ENCODE measurements around the gene C10orf71. TPM values are rescaled to one million over a fixed set of nuclear protein-coding genes. Genes with fewer than 3 reads are reported as not detected.

Gene C10orf71
- total and polyA plus RNA-seq, 2 of the 8 experiments (the other 6 are each of a cell fraction or from before 2014, with no cell fraction given) = not detected

DNA sequence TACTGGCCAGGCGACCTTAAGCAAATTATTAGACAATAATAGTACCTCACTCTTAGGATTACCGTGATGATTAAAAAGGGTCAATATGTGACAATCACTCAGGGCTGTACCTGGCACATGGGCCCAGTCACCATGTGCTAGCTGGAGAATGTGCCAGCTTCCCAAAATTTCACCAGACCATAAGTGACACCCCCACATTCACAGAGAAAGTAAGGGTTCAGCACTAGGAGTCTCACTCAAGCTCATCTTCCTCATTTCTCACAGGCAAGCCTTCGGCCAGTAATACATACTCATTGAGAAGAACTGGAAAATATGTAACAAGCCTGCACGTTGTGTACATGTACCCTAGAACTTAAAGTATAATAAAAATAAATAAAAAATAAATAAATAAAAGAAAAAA, 22.4 kb upstream of the C10orf71 start:
- H2BK12ac ChIP-seq (ENCODE audit: low read depth, low read length) = no peak overlapping the region
- H4K5ac ChIP-seq (ENCODE audit: insufficient read length, low read depth, low read length) = no peak overlapping the region
- no peak overlapping the region for H3K4me2 ChIP-seq (ENCODE audit: insufficient read depth in 1 of 2, low read depth in 2 of 2, low read length in 2 of 2)
- no peak overlapping the region for H3K23ac ChIP-seq (ENCODE audit: insufficient read length)
- 95% methylated on average over 4 of the region's 4 CpGs; no CpG with 5 or more reads in 1 of the 2 experiments for WGBS, 2 experiments (ENCODE audit: extremely low coverage in 1 of 2, insufficient coverage in 1 of 2, insufficient read length in 1 of 2, insufficient replicate concordance in 2 of 2, low coverage in 1 of 2, low lambda C conversion rate in 2 of 2, missing lambda C conversion rate in 1 of 2)
- no peak for DNase-seq (ENCODE audit: low read depth in 1 of 2, low spot score in 2 of 2)
- no peak overlapping the region for H3K9ac ChIP-seq (replicated peaks in 1 of 4; ENCODE audit: extremely low read depth in 1 of 4, low read depth in 3 of 4, low read length in 3 of 4)
- no peak overlapping the region for H3K4ac ChIP-seq (replicated peaks; ENCODE audit: insufficient read length, low read depth, low read length)
- no peak overlapping the region for H2BK20ac ChIP-seq (ENCODE audit: low read length)
- H3K27ac ChIP-seq (ENCODE audit: low read depth, low read length) = no peak overlapping the region
- no peak overlapping the region for H4K8ac ChIP-seq (ENCODE audit: extremely low read depth, insufficient read depth, low read length)
- no peak overlapping the region for H2BK15ac ChIP-seq (ENCODE audit: low read length)
- no peak overlapping the region for H3K18ac ChIP-seq (ENCODE audit: extremely low read depth, low read length)
- H3K56ac ChIP-seq (replicated peaks; ENCODE audit: insufficient read length, low read depth, low read length) = no peak overlapping the region
- no peak overlapping the region for H2AFZ ChIP-seq (ENCODE audit: low read length)
- H2BK120ac ChIP-seq (replicated peaks; ENCODE audit: low read depth, low read length) = no peak overlapping the region
- H3K36me3 ChIP-seq (ENCODE audit: control insufficient read depth in 2 of 4, insufficient read depth in 4 of 4, low read length in 3 of 4) = no peaks in the 10 kb centered on the region
- no peak overlapping the region for H4K91ac ChIP-seq (replicated peaks; ENCODE audit: insufficient read length, low read length)
- H3K79me1 ChIP-seq (ENCODE audit: low read depth, low read length) = no peaks in the 10 kb centered on the region
- no peak for FAIRE-seq
- no peaks in the 10 kb centered on the region for H4K20me1 ChIP-seq (replicated peaks in 1 of 2; ENCODE audit: control insufficient read depth in 1 of 2, insufficient read depth in 2 of 2, low read length in 2 of 2)
- no peaks in the 10 kb centered on the region for H3K23me2 ChIP-seq (ENCODE audit: low read depth, low read length)
- no peaks in the 10 kb centered on the region for H3K9me3 ChIP-seq (ENCODE audit: insufficient read depth in 2 of 2, low read depth in 1 of 2, low read length in 1 of 2)
- H2BK5ac ChIP-seq (ENCODE audit: low read depth, low read length) = no peak overlapping the region
- no peak overlapping the region for H3K14ac ChIP-seq (ENCODE audit: insufficient read length)
- H2AK5ac ChIP-seq (ENCODE audit: low read depth, low read length) = no peak overlapping the region
- no peaks in the 10 kb centered on the region for H3K4me1 ChIP-seq (replicated peaks in 1 of 4; ENCODE audit: control insufficient read depth in 3 of 4, insufficient read depth in 4 of 4, low read length in 3 of 4)
- no peaks in the 10 kb centered on the region for H3K27me3 ChIP-seq (replicated peaks in 1 of 4; ENCODE audit: control insufficient read depth in 3 of 4, extremely low read depth in 1 of 4, insufficient read depth in 3 of 4, low read length in 3 of 4)
- H3K79me2 ChIP-seq (ENCODE audit: control insufficient read depth in 1 of 2, insufficient read depth in 2 of 2, low read length in 2 of 2) = no peaks in the 10 kb centered on the region
- no peak overlapping the region for H3K4me3 ChIP-seq (ENCODE audit: extremely low read depth in 1 of 4, insufficient read depth in 2 of 4, low read depth in 3 of 4, low read length in 4 of 4)
- CTCF ChIA-PET (ENCODE audit: partially characterized antibody) = interaction anchor here (0.9 to 1.5 kb wide), 3 partner anchors 10 to 119 kb away, joined by 3 to 5 read pairs (median 4); no protein-coding TSS in a partner anchor
- POLR2A ChIA-PET (ENCODE audit: partially characterized antibody) = no interaction called here
- TF ChIP-seq ZNF274 (IDR thresholded peaks at IDR 0.05; ENCODE audit: borderline replicate concordance, extremely low read depth, low read length) (no peak), BACH1 (IDR thresholded peaks at IDR 0.05; ENCODE audit: low read length) (no peak), EGR1 (IDR thresholded peaks at IDR 0.05; ENCODE audit: borderline replicate concordance, low read depth, low read length) (no peak), SIRT6 (IDR thresholded peaks at IDR 0.05; ENCODE audit: low read length) (no peak), TCF12 (IDR thresholded peaks at IDR 0.05; ENCODE audit: low read depth, low read length) (no peak), SAP30 (IDR thresholded peaks at IDR 0.05; ENCODE audit: insufficient read depth, insufficient replicate concordance, low read length) (no peak), CHD2 (IDR thresholded peaks at IDR 0.05; ENCODE audit: low read length) (no peak), FOSL1 (IDR thresholded peaks at IDR 0.05; ENCODE audit: insufficient read depth, low read depth, low read length) (no peak), RXRA (IDR thresholded peaks at IDR 0.05; ENCODE audit: insufficient read depth, low read depth, low read length) (no peak), PHF8 (conservative IDR thresholded peaks at IDR 0.05; ENCODE audit: low read depth, low read length) (no peak), EP300 (IDR thresholded peaks at IDR 0.05; ENCODE audit: borderline replicate concordance in 1 of 2, low read depth in 2 of 2, low read length in 2 of 2) (no peak)
- TF ChIP-seq, protein P1, sequence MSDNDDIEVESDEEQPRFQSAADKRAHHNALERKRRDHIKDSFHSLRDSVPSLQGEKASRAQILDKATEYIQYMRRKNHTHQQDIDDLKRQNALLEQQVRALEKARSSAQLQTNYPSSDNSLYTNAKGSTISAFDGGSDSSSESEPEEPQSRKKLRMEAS (IDR thresholded peaks at IDR 0.05) = no peak
- TF ChIP-seq, protein P2, sequence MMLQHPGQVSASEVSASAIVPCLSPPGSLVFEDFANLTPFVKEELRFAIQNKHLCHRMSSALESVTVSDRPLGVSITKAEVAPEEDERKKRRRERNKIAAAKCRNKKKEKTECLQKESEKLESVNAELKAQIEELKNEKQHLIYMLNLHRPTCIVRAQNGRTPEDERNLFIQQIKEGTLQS (IDR thresholded peaks at IDR 0.05; ENCODE audit: insufficient read depth, low read depth, low read length) = no peak
